PFSK-1 (cell line): Measurements from ENCODE around the gene RHCG.

Experiments used
- POLR2AphosphoS5 ChIP-seq: IDR thresholded peaks from 2 replicates; pipeline ENCODE4 v1.6.1; 2012; ENCODE audit warnings: low read depth, mild to moderate bottlenecking, control low read depth, low read length, moderate library complexity
- REST ChIP-seq, 2 experiments: IDR thresholded peaks; 2 replicates each; pipeline versions ENCODE4 v1.6.1 to v1.8.0; 2011 to 2012; ENCODE audit warnings: low read depth in 2 of 2, low read length in 2 of 2, control low read depth in 1 of 2, inconsistent platforms in 1 of 2, mild to moderate bottlenecking in 1 of 2, moderate library complexity in 1 of 2; ENCODE audit not compliant: insufficient read depth in 1 of 2
- TAF1 ChIP-seq: IDR thresholded peaks from 2 replicates; pipeline ENCODE4 v1.6.1; 2012; ENCODE audit warnings: low read length, control low read depth, borderline replicate concordance; ENCODE audit not compliant: insufficient read depth

- TF ChIP-seq REST (IDR thresholded peaks at IDR 0.05; ENCODE audit: insufficient read depth in 1 of 2, low read depth in 2 of 2, low read length in 2 of 2) (no peak), TAF1 (no peak), POLR2AphosphoS5 (no peak)
Measured at GRCh38 chr15:89477411-89478242, 18.8 kb downstream of the RHCG start.
